Left renal cortex interstitium (tissue), 4 donors: ENCODE data around the gene PDE11A. TPM values are rescaled to one million over a fixed set of nuclear protein-coding genes. Genes with fewer than 3 reads are reported as not detected.

Experiments used
- DNase-seq, 4 donors: peaks; one replicate each; pipeline ENCODE4 v3.0.0-alpha.2; 2013; ENCODE audit warnings: low read depth in 4 of 4, low spot score in 2 of 4, missing footprints in 1 of 4
- polyA plus RNA-seq, 4 donors: library from polyadenylated mRNA; unstranded; fragments of 120-200 nt; gene quantifications; one replicate each; pipeline ENCODE4 v1.2.1, GENCODE V29; 2013; ENCODE audit not compliant: insufficient read length in 4 of 4

The PDE11A gene
- polyA plus RNA-seq, 4 donors = 4.6 to 8.1 (median 7.4) TPM

- no peak for DNase-seq
These were observed 486.4 kb downstream of the PDE11A start for GRCh38 chr2:177586154-177586553.

- no peak for DNase-seq
These were observed 487.2 kb downstream of the PDE11A start for GRCh38 chr2:177585234-177585863.

- DNase-seq = no peak
These were observed 488.4 kb downstream of the PDE11A start for GRCh38 chr2:177584030-177584692.

DNA sequence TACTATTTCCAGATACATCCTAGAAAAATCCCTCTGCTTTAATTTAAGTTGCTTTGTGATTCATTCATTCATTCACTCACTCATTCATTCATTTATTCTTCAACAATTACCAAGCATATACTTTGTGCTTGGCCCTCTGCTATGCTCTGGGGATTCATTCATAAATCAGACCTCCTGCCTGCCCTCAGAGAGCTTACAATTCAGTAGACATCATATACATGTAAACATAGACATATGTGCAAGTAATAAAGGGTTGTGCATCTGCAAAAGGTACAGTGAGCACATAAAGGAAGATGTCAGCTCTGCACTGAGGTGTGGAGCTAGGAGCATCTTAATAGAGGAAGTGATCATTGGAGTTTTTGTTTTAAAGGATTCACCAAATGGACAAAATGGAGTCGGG, 490.6 kb downstream of the PDE11A start:
- no peak for DNase-seq

- DNase-seq = no peak
These were observed 493.0 kb downstream of the PDE11A start for GRCh38 chr2:177579486-177580036.

DNA sequence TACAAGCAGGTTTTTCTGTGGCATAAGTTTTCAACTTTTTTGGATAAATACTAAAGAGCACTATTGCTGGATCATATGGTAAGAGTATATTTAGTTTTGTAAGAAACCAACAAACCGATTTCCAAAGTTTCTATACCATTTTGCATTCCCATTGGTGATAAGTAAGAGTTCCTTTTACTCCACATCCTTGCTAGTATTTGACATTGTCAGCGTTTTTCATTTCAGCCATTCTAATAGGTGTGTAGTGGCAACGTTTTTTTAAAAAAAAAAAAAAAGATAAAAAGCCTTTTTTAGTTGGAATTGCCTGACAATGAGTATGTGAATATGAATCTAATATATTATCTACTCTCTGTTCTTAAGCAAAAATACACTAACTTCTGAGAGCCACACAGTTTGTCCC, 494.1 kb downstream of the PDE11A start:
- no peak for DNase-seq

- DNase-seq = no peak
These were observed 495.5 kb downstream of the PDE11A start for GRCh38 chr2:177577075-177577474.

DNA sequence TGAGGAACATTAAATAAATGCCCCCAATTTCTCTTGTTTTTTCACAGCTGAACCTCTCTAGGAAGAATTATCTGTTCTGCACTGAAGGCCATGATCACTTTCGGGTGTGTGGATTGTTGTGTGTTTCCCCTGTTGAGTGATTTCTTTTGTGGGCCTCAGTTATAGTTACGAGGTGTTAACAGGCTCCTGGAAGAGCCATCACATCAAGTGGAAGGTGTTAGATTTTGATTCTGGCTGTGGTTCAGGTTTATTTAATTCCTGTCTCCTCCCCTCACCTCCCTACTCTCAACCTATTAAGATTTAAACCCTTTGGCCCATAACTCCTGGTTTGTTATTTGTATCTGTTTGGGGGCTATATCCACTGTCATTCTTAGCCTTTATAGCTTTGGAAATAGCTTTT, 497.2 kb downstream of the PDE11A start:
- DNase-seq = no peak

DNA sequence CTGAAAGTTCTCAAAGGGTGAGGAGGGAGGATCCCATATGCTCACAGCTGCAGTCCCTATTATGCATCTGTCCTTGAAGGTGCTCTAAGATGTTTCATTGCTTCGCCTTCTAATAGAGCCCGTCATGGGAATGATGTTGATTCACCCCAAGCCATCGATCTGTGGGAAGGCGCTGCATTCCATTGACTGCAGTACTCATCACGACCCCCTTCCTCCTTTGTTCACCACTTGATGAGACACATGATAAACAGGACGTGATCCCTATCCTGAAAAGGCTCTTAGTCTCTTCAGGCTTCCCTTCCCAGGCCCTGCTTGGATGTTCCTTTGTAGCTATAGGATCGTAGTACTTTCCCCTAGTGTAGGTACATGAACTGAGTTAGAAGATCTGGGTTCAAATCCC, 498.2 kb downstream of the PDE11A start:
- no peak for DNase-seq

Other genes with a start within 250 kb of the PDE11A start
- 10 to 100 TPM; 17.3 to 27.7 (median 23.3) TPM for gene RBM45, start 39.7 kb upstream of the PDE11A start, polyA plus RNA-seq
- 1 to 10 TPM; 5.5 to 6.8 (median 6.3) TPM for gene OSBPL6, start 121.7 kb upstream of the PDE11A start, polyA plus RNA-seq